NCI-H128 (cell line): ENCODE results near the gene PAM.

Experiments
- DNase-seq: peaks from one replicate; lab custom pipeline; 2025; ENCODE audit not compliant: unreplicated experiment; lab: John Stamatoyannopoulos, UW

The PAM gene

GRCh38 chr5:102807878-102808502 lies 52.9 kb downstream of the PAM start:
- DNase-seq, result no peak

GRCh38 chr5:102809033-102809432 lies 53.9 kb downstream of the PAM start:
- no peak for DNase-seq

GRCh38 chr5:102811972-102812371 lies 56.9 kb downstream of the PAM start:
- DNase-seq, result no peak

- DNase-seq, result no peak
Measured at GRCh38 chr5:102813740-102814139, 58.6 kb downstream of the PAM start.

- DNase-seq, result no peak
Measured at GRCh38 chr5:102815084-102815483, 60.0 kb downstream of the PAM start.

- DNase-seq, result no peak
Measured at GRCh38 chr5:102815540-102816332, 60.6 kb downstream of the PAM start.

- DNase-seq, result no peak
Measured at GRCh38 chr5:102818345-102818744, 63.2 kb downstream of the PAM start.

GRCh38 chr5:102818934-102819333 lies 63.8 kb downstream of the PAM start:
- no peak for DNase-seq

- DNase-seq, result no peak
Measured at GRCh38 chr5:102819634-102820033, 64.5 kb downstream of the PAM start.

GRCh38 chr5:102823441-102823874 lies 68.4 kb downstream of the PAM start:
- no peak for DNase-seq

- DNase-seq, result no peak
Measured at GRCh38 chr5:102826629-102827028, 71.5 kb downstream of the PAM start.

GRCh38 chr5:102830241-102830640 lies 75.1 kb downstream of the PAM start:
- DNase-seq, result no peak

- no peak for DNase-seq
Measured at GRCh38 chr5:102832445-102832844, 77.3 kb downstream of the PAM start.

GRCh38 chr5:102833146-102833545 lies 78.0 kb downstream of the PAM start:
- DNase-seq, result no peak

- DNase-seq, result no peak
Measured at GRCh38 chr5:102834438-102834964, 79.4 kb downstream of the PAM start.

- no peak for DNase-seq
Measured at GRCh38 chr5:102835717-102836116, 80.6 kb downstream of the PAM start.

- DNase-seq, result no peak
Measured at GRCh38 chr5:102841021-102841420, 85.9 kb downstream of the PAM start.

- DNase-seq, result no peak
Measured at GRCh38 chr5:102843997-102844396, 88.9 kb downstream of the PAM start.

GRCh38 chr5:102845041-102845440 lies 89.9 kb downstream of the PAM start:
- no peak for DNase-seq

GRCh38 chr5:102850503-102850902 lies 95.4 kb downstream of the PAM start:
- no peak for DNase-seq

- DNase-seq, result no peak
Measured at GRCh38 chr5:102853680-102854079, 98.6 kb downstream of the PAM start.

- no peak for DNase-seq
Measured at GRCh38 chr5:102855681-102856388, 100.7 kb downstream of the PAM start.
